Esophagus muscularis mucosa (tissue), 4 donors: ENCODE results near the gene NPIPB2.

Source experiments
- EP300 ChIP-seq: sonication (generic); formaldehyde crosslinking; IDR thresholded peaks from one replicate; pipeline ENCODE4 v1.6.1; 2017; ENCODE audit warnings: antibody characterized with exemption
- POLR2A ChIP-seq: fragments of 450-650 bp; IDR thresholded peaks from one replicate; pipeline ENCODE4 v1.6.1; 2017; ENCODE audit warnings: antibody characterized with exemption, moderate library complexity, mild to moderate bottlenecking, low read depth
- POLR2AphosphoS5 ChIP-seq, 2 donors: sonication (generic); formaldehyde crosslinking; IDR thresholded peaks; one replicate each; pipeline ENCODE4 v1.6.1; 2017; ENCODE audit warnings: antibody characterized with exemption in 2 of 2
- TF ChIP-seq, protein P1 (sequence below), 3 experiments: fragments of 200-600 bp in 2 of 3; fragments of 450-650 bp in 1 of 3; sonication (generic) in 2 of 3; IDR thresholded peaks; one replicate each; pipeline ENCODE4 v1.5.1; 2017 to 2019; ENCODE audit warnings: antibody characterized with exemption in 3 of 3, mild to moderate bottlenecking in 2 of 3, moderate library complexity in 1 of 3

DNA sequence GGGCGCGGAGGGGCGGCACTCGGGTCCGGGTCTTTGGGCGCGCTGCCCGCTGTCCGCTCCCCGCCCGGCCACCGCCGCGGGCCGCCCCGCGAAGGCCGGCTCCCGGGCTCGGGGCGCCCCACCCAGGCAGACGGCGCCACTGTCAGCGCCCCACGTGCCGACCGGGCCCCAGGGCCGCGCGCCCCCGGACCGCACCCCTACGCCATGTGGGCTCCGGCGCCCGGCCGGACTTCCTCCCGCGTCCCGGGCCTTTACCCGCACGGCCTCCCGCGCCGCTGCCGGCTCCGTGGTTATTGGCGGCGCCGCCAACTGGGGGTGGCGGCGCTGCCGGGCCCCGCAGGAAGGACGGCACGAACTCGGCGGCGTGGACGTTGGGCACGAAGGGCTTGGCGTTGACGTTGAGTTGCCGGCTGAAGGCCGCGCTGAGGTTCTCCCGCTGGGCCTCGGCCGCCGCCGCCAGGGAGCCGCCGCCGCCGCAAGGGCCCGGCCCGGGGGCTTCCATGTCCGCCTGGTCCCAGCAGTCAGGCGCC lies 26.7 kb downstream of the NPIPB2 start:
- TF ChIP-seq EP300 (no peak), POLR2AphosphoS5 (IDR thresholded peaks at IDR 0.05) (no peak), POLR2A (no peak)
- TF ChIP-seq, protein P1, sequence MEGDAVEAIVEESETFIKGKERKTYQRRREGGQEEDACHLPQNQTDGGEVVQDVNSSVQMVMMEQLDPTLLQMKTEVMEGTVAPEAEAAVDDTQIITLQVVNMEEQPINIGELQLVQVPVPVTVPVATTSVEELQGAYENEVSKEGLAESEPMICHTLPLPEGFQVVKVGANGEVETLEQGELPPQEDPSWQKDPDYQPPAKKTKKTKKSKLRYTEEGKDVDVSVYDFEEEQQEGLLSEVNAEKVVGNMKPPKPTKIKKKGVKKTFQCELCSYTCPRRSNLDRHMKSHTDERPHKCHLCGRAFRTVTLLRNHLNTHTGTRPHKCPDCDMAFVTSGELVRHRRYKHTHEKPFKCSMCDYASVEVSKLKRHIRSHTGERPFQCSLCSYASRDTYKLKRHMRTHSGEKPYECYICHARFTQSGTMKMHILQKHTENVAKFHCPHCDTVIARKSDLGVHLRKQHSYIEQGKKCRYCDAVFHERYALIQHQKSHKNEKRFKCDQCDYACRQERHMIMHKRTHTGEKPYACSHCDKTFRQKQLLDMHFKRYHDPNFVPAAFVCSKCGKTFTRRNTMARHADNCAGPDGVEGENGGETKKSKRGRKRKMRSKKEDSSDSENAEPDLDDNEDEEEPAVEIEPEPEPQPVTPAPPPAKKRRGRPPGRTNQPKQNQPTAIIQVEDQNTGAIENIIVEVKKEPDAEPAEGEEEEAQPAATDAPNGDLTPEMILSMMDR (IDR thresholded peaks at IDR 0.05) = peak in 2 of 3 experiments; percentile 11 to 17
